GM12872 (cell line): ENCODE data around the gene METTL22.

ENCODE experiments used
- TF ChIP-seq, protein P1 (sequence below): IDR thresholded peaks from 3 replicates; pipeline ENCODE4 v1.5.1; 2011; ENCODE audit warnings: low read depth, mild to moderate bottlenecking, low read length, moderate library complexity; ENCODE audit not compliant: insufficient read depth

Gene METTL22

GRCh38 chr16:8619671-8620370, 1.7 kb upstream of the METTL22 start:
- TF ChIP-seq, protein P1, sequence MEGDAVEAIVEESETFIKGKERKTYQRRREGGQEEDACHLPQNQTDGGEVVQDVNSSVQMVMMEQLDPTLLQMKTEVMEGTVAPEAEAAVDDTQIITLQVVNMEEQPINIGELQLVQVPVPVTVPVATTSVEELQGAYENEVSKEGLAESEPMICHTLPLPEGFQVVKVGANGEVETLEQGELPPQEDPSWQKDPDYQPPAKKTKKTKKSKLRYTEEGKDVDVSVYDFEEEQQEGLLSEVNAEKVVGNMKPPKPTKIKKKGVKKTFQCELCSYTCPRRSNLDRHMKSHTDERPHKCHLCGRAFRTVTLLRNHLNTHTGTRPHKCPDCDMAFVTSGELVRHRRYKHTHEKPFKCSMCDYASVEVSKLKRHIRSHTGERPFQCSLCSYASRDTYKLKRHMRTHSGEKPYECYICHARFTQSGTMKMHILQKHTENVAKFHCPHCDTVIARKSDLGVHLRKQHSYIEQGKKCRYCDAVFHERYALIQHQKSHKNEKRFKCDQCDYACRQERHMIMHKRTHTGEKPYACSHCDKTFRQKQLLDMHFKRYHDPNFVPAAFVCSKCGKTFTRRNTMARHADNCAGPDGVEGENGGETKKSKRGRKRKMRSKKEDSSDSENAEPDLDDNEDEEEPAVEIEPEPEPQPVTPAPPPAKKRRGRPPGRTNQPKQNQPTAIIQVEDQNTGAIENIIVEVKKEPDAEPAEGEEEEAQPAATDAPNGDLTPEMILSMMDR = no peak

DNA sequence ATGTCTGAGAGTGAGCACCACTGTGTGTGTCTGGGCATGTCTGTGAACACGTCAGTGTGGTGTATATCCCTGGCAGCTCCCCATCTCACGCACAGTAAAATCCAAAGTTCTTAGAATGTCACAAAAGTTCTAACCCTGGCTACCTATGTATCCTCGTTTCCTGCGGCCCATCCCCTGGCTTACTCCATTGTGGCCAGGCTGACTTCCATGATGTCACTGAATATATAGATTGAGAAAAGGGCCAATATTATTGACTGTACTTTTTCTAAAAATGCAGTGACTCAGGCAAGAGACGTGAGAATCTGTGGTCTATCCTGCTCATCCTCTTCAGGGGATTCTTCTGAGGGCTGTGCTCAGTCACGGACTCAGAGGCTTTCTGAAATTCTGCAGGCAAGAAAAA, 963 bp upstream of the METTL22 start:
- TF ChIP-seq, protein P1 = no peak

GRCh38 chr16:8621222-8621571, 301 bp upstream of the METTL22 start:
- TF ChIP-seq, protein P1 = no peak

- TF ChIP-seq, protein P1 = no peak
These were observed 788 bp downstream of the METTL22 start for GRCh38 chr16:8622315-8622656.

DNA sequence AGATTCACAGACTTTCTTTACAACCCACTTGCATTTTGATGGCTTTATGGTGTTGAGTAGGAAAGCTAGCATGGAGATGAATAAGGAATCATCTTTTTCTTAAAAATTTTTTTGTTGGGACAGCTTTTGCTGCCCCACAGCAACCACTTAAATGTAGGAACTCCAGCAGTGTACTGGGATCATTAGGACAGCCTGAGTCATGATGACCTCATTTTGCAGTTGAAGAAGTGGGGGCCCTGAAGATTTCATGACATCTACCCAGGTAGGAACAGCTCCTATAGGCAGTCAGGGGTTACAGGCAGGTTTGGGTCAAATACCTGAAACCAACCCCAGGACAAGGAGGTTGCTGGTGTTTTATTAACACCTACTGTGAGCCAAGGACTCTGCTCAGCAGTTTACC, 2.1 kb downstream of the METTL22 start:
- TF ChIP-seq, protein P1 = no peak

- TF ChIP-seq, protein P1 = no peak
These were observed 4.1 kb downstream of the METTL22 start for GRCh38 chr16:8625491-8626087.

GRCh38 chr16:8626946-8627345, 5.4 kb downstream of the METTL22 start:
- TF ChIP-seq, protein P1 = no peak
